SU-DHL-6 (cell line): ENCODE data around the gene ERMAP.

Experiments
- H2AFZ ChIP-seq: fragments of 200-600 bp; sonication (generic); 2 replicates; pipeline ENCODE4 v1.6.1; 2014; ENCODE audit warnings: low read depth, mild to moderate bottlenecking, moderate library complexity, mixed read lengths, antibody characterized with exemption, low read length; ENCODE audit not compliant: severe bottlenecking
- H3F3A ChIP-seq: fragments of 200-600 bp; shearing (Covaris generic); 2 replicates; pipeline ENCODE4 v1.6.0; 2016; ENCODE audit warnings: antibody characterized with exemption, mild to moderate bottlenecking; ENCODE audit not compliant: insufficient read depth
- H3K27ac ChIP-seq: fragments of 200-600 bp; sonication (generic); 2 replicates; pipeline ENCODE4 v1.5.1; 2016; ENCODE audit warnings: low read depth, mild to moderate bottlenecking, low read length, moderate library complexity, mixed read lengths
- H3K27me3 ChIP-seq: fragments of 200-600 bp; sonication (generic), shearing (Covaris generic); 2 replicates; pipeline ENCODE4 v1.6.0; 2014; ENCODE audit warnings: mild to moderate bottlenecking, low read length
- H3K36me3 ChIP-seq: fragments of 200-600 bp; sonication (generic); 2 replicates; pipeline ENCODE4 v1.6.1; 2014; ENCODE audit warnings: mild to moderate bottlenecking, low read length, mixed read lengths
- H3K4me2 ChIP-seq: fragments of 300-600, 200-600 bp; shearing (Covaris generic), sonication (generic); 2 replicates; pipeline ENCODE4 v1.6.0; 2014; ENCODE audit warnings: low read length, low read depth, mild to moderate bottlenecking; ENCODE audit not compliant: poor library complexity, severe bottlenecking
- H3K4me3 ChIP-seq: fragments of 200-600 bp; sonication (generic); 2 replicates; pipeline ENCODE4 v1.5.1; 2014; ENCODE audit warnings: antibody characterized with exemption, low read length, mild to moderate bottlenecking, mixed read lengths; ENCODE audit not compliant: insufficient read depth, poor library complexity, severe bottlenecking
- H3K79me2 ChIP-seq: fragments of 200-600 bp; sonication (generic); 2 replicates; pipeline ENCODE4 v1.6.1; 2014; ENCODE audit warnings: mild to moderate bottlenecking, low read length, moderate library complexity; ENCODE audit not compliant: insufficient read depth
- H3K9ac ChIP-seq: fragments of 200-600 bp; sonication (generic); 2 replicates; pipeline ENCODE4 v1.7.0; 2014; ENCODE audit warnings: mild to moderate bottlenecking, low read length
- H3K9me2 ChIP-seq: fragments of 200-600 bp; sonication (generic); replicated peaks from 2 replicates; pipeline ENCODE4 v1.6.1; 2014; ENCODE audit warnings: low read length; ENCODE audit not compliant: insufficient read depth
- H3K9me3 ChIP-seq: fragments of 200-600 bp; sonication (generic); 2 replicates; pipeline ENCODE4 v1.6.1; 2014; ENCODE audit warnings: low read length, mixed read lengths; ENCODE audit not compliant: insufficient read depth
- H4K20me1 ChIP-seq: fragments of 200-600 bp; sonication (generic); 2 replicates; pipeline ENCODE4 v1.6.1; 2014; ENCODE audit warnings: low read depth, mild to moderate bottlenecking, antibody characterized with exemption, low read length, moderate library complexity, mixed read lengths
- EZH2phosphoT487 ChIP-seq: fragments of 200-600 bp; sonication (generic), shearing (Covaris generic); conservative IDR thresholded peaks from 2 replicates; pipeline ENCODE4 v1.6.1; 2018; ENCODE audit warnings: mild to moderate bottlenecking, antibody characterized with exemption, low read length, moderate library complexity, mixed read lengths
- TF ChIP-seq, protein P1 (sequence below): fragments of 200-600 bp; sonication (generic); IDR thresholded peaks from one replicate; pipeline ENCODE4 v1.5.1; 2017; ENCODE audit warnings: antibody characterized with exemption, mild to moderate bottlenecking, low read length, moderate library complexity; ENCODE audit not compliant: insufficient read depth, poor library complexity, severe bottlenecking

Gene ERMAP

DNA sequence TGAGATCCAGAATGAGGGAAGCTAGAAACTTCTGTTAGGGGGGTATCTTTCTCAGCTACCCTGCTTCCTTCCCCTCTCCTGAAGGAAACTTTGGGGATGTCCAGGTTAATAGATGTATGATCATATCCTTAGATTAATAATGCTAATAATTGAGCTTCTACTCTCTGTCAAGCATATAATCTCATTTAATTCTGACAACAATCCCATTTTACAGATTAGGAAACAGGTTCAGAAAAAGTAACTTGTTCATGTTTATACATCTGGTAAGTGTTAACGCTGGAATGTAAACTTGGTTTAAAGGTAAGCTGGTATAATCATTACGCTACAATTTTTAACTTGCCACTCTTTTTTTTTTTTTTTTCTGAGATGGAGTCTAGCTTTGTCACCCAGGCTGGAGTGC, 33.8 kb upstream of the ERMAP start:
- Histone ChIP-seq H3K79me2 (no peaks in the 10 kb centered on the region), H3F3A (no peaks in the 10 kb centered on the region), H3K9me3 (no peaks in the 10 kb centered on the region), H4K20me1 (no peaks in the 10 kb centered on the region), H3K9ac (no peak overlapping the region), H3K27me3 (no peaks in the 10 kb centered on the region), H3K4me3 (no peak overlapping the region), H3K4me2 (no peak overlapping the region), H2AFZ (no peak overlapping the region), H3K27ac (no peak overlapping the region), H3K9me2 (no peaks in the 10 kb centered on the region), H3K36me3 (no peaks in the 10 kb centered on the region)
- TF ChIP-seq, protein P1, sequence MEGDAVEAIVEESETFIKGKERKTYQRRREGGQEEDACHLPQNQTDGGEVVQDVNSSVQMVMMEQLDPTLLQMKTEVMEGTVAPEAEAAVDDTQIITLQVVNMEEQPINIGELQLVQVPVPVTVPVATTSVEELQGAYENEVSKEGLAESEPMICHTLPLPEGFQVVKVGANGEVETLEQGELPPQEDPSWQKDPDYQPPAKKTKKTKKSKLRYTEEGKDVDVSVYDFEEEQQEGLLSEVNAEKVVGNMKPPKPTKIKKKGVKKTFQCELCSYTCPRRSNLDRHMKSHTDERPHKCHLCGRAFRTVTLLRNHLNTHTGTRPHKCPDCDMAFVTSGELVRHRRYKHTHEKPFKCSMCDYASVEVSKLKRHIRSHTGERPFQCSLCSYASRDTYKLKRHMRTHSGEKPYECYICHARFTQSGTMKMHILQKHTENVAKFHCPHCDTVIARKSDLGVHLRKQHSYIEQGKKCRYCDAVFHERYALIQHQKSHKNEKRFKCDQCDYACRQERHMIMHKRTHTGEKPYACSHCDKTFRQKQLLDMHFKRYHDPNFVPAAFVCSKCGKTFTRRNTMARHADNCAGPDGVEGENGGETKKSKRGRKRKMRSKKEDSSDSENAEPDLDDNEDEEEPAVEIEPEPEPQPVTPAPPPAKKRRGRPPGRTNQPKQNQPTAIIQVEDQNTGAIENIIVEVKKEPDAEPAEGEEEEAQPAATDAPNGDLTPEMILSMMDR = no peak
- TF ChIP-seq EZH2phosphoT487 = no peak

DNA sequence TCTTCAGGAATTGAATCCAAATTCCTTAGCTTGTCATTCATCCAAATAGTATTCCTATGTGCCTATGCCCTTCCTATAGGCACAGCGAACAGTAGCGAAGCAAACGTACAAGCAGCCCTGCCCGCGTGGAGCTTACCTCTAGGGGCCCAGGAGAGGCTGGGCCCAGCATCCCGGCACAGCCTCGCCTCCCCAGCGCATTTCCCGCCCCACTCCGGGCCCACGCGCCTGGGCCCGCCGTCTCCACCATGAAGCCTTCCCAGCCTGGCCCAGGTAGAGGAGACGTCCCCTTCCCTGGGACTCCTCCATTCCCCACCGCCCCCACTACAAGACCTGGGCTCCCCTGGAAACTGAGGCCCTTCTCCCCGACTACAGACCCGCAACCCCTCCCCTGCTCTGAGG, 32.4 kb upstream of the ERMAP start:
- Histone ChIP-seq H3F3A (no peaks in the 10 kb centered on the region), H3K4me2 (no peak overlapping the region), H3K9ac (no peak overlapping the region), H3K36me3 (no peaks in the 10 kb centered on the region), H3K27me3 (no peaks in the 10 kb centered on the region), H2AFZ (no peak overlapping the region), H3K9me3 (no peaks in the 10 kb centered on the region), H3K79me2 (no peaks in the 10 kb centered on the region), H3K27ac (no peak overlapping the region), H3K9me2 (no peaks in the 10 kb centered on the region), H4K20me1 (no peaks in the 10 kb centered on the region), H3K4me3 (no peak overlapping the region)
- no peak for TF ChIP-seq EZH2phosphoT487
- TF ChIP-seq, protein P1 = no peak

DNA sequence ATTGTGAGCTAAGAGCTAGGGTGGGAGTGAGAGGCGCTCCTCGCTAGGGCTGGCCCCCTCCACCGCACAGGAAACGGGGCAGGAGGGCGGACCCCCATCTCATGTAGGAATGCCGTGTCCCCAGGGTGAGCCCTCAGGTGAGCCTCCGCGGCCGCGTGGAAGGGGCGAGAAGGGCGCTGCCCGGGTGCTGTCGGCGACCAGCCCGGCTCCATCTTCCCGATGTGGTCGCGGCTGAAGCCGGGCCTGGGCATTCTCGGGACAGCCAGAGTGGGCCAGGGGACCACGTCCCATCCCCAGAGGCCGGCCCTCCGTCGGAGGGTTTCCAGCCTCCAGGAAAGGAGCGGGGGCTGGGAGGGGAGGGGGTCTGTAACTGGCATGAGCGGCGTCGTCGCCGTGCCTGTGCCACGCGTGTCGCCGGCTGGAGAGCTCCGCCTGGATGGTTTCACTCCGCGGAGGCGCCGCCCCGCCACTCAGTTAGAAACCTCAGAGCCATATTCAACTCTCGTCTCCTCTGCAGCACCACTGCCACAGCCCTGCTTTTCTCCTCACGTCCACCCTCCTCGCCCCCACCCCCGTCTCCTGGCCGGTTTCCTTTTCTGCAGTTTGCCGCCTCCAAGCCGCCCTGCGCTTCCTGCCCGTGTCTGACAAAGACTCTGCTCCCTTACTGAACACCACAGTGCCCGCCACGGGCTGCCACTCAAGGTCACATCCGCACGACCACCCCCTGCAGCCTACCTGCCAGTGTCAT, 31.8 kb upstream of the ERMAP start, which contains the start of gene TMEM269:
Gene TMEM269, plus strand, starts transcription at position 46 of the 748 bp plus-strand sequence. CDS start 4,903 bp downstream, outside the sequence.
- no peaks in the 10 kb centered on the region for H4K20me1 ChIP-seq
- H3K9me3 ChIP-seq = no peaks in the 10 kb centered on the region
- H3K4me2 ChIP-seq = no peak within 1 kb of the TSS
- H3K9ac ChIP-seq = no peak within 1 kb of the TSS
- no peak within 1 kb of the TSS for H3K4me3 ChIP-seq
- H3F3A ChIP-seq = no peaks in the 10 kb centered on the region
- H3K27ac ChIP-seq = no peak within 1 kb of the TSS
- H3K36me3 ChIP-seq = no peaks in the 10 kb centered on the region
- no peaks in the 10 kb centered on the region for H3K27me3 ChIP-seq
- H3K79me2 ChIP-seq = no peaks in the 10 kb centered on the region
- TF ChIP-seq, protein P1 = no peak
- TF ChIP-seq EZH2phosphoT487 = no peak
- H2AFZ ChIP-seq = no peak within 1 kb of the TSS
- no peaks in the 10 kb centered on the region for H3K9me2 ChIP-seq
